Stimulated activated memory B cell treated with anti-CD40 and anti-IgM and Interleukin-4, amounts not matched to agents 10 μg/mL and 1 μg/mL and 100 μg/mL, for 72 hours (primary cell): ENCODE data around the gene PEAK1.

Source experiments
- ATAC-seq: fragments of 150-1000 bp; cut with Tn5 transposase; 2 replicates; pipeline ENCODE4 v1.10.0; 2021
- H3K27ac Mint-ChIP-seq: one replicate; pipeline ENCODE4 v1.8.0; 2022; ENCODE audit warnings: mild to moderate bottlenecking, mixed read lengths
- H3K27me3 Mint-ChIP-seq: one replicate; pipeline ENCODE4 v1.8.0; 2022; ENCODE audit warnings: mixed read lengths
- H3K36me3 Mint-ChIP-seq: one replicate; pipeline ENCODE4 v1.8.0; 2022; ENCODE audit warnings: mixed read lengths
- H3K4me1 Mint-ChIP-seq: one replicate; pipeline ENCODE4 v1.8.0; 2022; ENCODE audit warnings: mixed read lengths
- H3K4me3 Mint-ChIP-seq: one replicate; pipeline ENCODE4 v1.8.0; 2022; ENCODE audit warnings: mild to moderate bottlenecking, moderate library complexity, mixed read lengths
- H3K9me3 Mint-ChIP-seq: one replicate; pipeline ENCODE4 v1.8.0; 2022; ENCODE audit warnings: mixed read lengths

Gene PEAK1

GRCh38 chr15:77225646-77226045, 194.3 kb downstream of the PEAK1 start:
- Mint-ChIP-seq H3K36me3 (peaks cover 12% of the 10 kb centered on the region), H3K4me3 (no peak overlapping the region), H3K27me3 (no peaks in the 10 kb centered on the region), H3K9me3 (no peaks in the 10 kb centered on the region), H3K27ac (no peak overlapping the region), H3K4me1 (peaks cover 10% of the 10 kb centered on the region)
- no peak for ATAC-seq

GRCh38 chr15:77225088-77225487, 194.8 kb downstream of the PEAK1 start:
- Mint-ChIP-seq H3K4me1 (peaks cover 10% of the 10 kb centered on the region), H3K27ac (no peak overlapping the region), H3K36me3 (peaks cover 6% of the 10 kb centered on the region), H3K4me3 (no peak overlapping the region), H3K9me3 (no peaks in the 10 kb centered on the region), H3K27me3 (no peaks in the 10 kb centered on the region)
- no peak for ATAC-seq

- H3K9me3 Mint-ChIP-seq, result no peaks in the 10 kb centered on the region
- H3K36me3 Mint-ChIP-seq, result peaks cover 6% of the 10 kb centered on the region
- no peak overlapping the region for H3K27ac Mint-ChIP-seq
- no peak overlapping the region for H3K4me3 Mint-ChIP-seq
- H3K27me3 Mint-ChIP-seq, result no peaks in the 10 kb centered on the region
- no peak for ATAC-seq
- peaks cover 10% of the 10 kb centered on the region for H3K4me1 Mint-ChIP-seq
These were observed 195.6 kb downstream of the PEAK1 start for GRCh38 chr15:77224352-77224751.

GRCh38 chr15:77221708-77222107, 198.2 kb downstream of the PEAK1 start:
- Mint-ChIP-seq H3K27me3 (no peaks in the 10 kb centered on the region), H3K9me3 (no peaks in the 10 kb centered on the region), H3K27ac (no peak overlapping the region), H3K4me3 (no peak overlapping the region), H3K4me1 (peaks cover 10% of the 10 kb centered on the region), H3K36me3 (peaks cover 3% of the 10 kb centered on the region)
- ATAC-seq, result no peak

GRCh38 chr15:77221174-77221573, 198.7 kb downstream of the PEAK1 start:
- Mint-ChIP-seq H3K9me3 (no peaks in the 10 kb centered on the region), H3K4me1 (peaks cover 10% of the 10 kb centered on the region), H3K4me3 (no peak overlapping the region), H3K27me3 (no peaks in the 10 kb centered on the region), H3K36me3 (peaks cover 2% of the 10 kb centered on the region), H3K27ac (no peak overlapping the region)
- no peak for ATAC-seq

GRCh38 chr15:77219841-77220240, 200.1 kb downstream of the PEAK1 start:
- Mint-ChIP-seq H3K27me3 (no peaks in the 10 kb centered on the region), H3K9me3 (no peaks in the 10 kb centered on the region), H3K4me1 (peaks cover 4% of the 10 kb centered on the region), H3K4me3 (no peak overlapping the region), H3K36me3 (peaks cover 15% of the 10 kb centered on the region), H3K27ac (no peak overlapping the region)
- ATAC-seq, result no peak

GRCh38 chr15:77209221-77209620, 210.7 kb downstream of the PEAK1 start:
- Mint-ChIP-seq H3K4me3 (no peak overlapping the region), H3K36me3 (peaks cover 10% of the 10 kb centered on the region), H3K4me1 (no peaks in the 10 kb centered on the region), H3K27me3 (no peaks in the 10 kb centered on the region), H3K27ac (no peak overlapping the region), H3K9me3 (peaks cover 3% of the 10 kb centered on the region)
- ATAC-seq, result no peak

GRCh38 chr15:77208241-77208640, 211.7 kb downstream of the PEAK1 start:
- H3K4me3 Mint-ChIP-seq, result no peak overlapping the region
- H3K4me1 Mint-ChIP-seq, result no peaks in the 10 kb centered on the region
- peaks cover 3% of the 10 kb centered on the region for H3K9me3 Mint-ChIP-seq
- H3K27ac Mint-ChIP-seq, result no peak overlapping the region
- ATAC-seq, result no peak
- no peaks in the 10 kb centered on the region for H3K27me3 Mint-ChIP-seq
- peaks cover 16% of the 10 kb centered on the region for H3K36me3 Mint-ChIP-seq

GRCh38 chr15:77201665-77202064, 218.2 kb downstream of the PEAK1 start:
- no peak overlapping the region for H3K4me3 Mint-ChIP-seq
- H3K27ac Mint-ChIP-seq, result no peak overlapping the region
- no peaks in the 10 kb centered on the region for H3K27me3 Mint-ChIP-seq
- no peaks in the 10 kb centered on the region for H3K4me1 Mint-ChIP-seq
- H3K36me3 Mint-ChIP-seq, result peaks cover 36% of the 10 kb centered on the region
- ATAC-seq, result no peak
- peaks cover 13% of the 10 kb centered on the region for H3K9me3 Mint-ChIP-seq

- no peak for ATAC-seq
- Mint-ChIP-seq H3K9me3 (peaks cover 13% of the 10 kb centered on the region), H3K27ac (no peak overlapping the region), H3K4me1 (peaks cover 14% of the 10 kb centered on the region), H3K27me3 (no peaks in the 10 kb centered on the region), H3K36me3 (peaks cover 34% of the 10 kb centered on the region), H3K4me3 (no peak overlapping the region)
These were observed 223.5 kb downstream of the PEAK1 start for GRCh38 chr15:77196381-77196780.

GRCh38 chr15:77195586-77195985, 224.3 kb downstream of the PEAK1 start:
- ATAC-seq, result no peak
- Mint-ChIP-seq H3K4me1 (peaks cover 14% of the 10 kb centered on the region), H3K4me3 (no peak overlapping the region), H3K9me3 (peaks cover 13% of the 10 kb centered on the region), H3K27me3 (no peaks in the 10 kb centered on the region), H3K36me3 (peaks cover 35% of the 10 kb centered on the region), H3K27ac (no peak overlapping the region)

GRCh38 chr15:77192451-77192850, 227.5 kb downstream of the PEAK1 start:
- Mint-ChIP-seq H3K9me3 (no peaks in the 10 kb centered on the region), H3K27me3 (no peaks in the 10 kb centered on the region), H3K4me1 (peaks cover 40% of the 10 kb centered on the region), H3K36me3 (peaks cover 13% of the 10 kb centered on the region), H3K27ac (no peak overlapping the region), H3K4me3 (no peak overlapping the region)
- no peak for ATAC-seq

- Mint-ChIP-seq H3K4me3 (no peak overlapping the region), H3K27me3 (no peaks in the 10 kb centered on the region), H3K27ac (peak overlapping the region; percentile 38)
These were observed 228.6 kb downstream of the PEAK1 start for GRCh38 chr15:77191230-77191834.

GRCh38 chr15:77187751-77188464, 232.0 kb downstream of the PEAK1 start:
- Mint-ChIP-seq H3K27me3 (no peaks in the 10 kb centered on the region), H3K36me3 (peaks cover 5% of the 10 kb centered on the region), H3K4me3 (peak overlapping the region; percentile 34), H3K27ac (peak overlapping the region; percentile 50), H3K4me1 (peaks cover 51% of the 10 kb centered on the region), H3K9me3 (no peaks in the 10 kb centered on the region)
- peak; percentile 88 for ATAC-seq

More at GRCh38 chr15:77191230-77191834, 228.6 kb downstream of the PEAK1 start:
- peaks cover 12% of the 10 kb centered on the region for H3K36me3 Mint-ChIP-seq
- ATAC-seq, result no peak
- peaks cover 51% of the 10 kb centered on the region for H3K4me1 Mint-ChIP-seq
- H3K9me3 Mint-ChIP-seq, result no peaks in the 10 kb centered on the region

GRCh38 chr15:77186594-77187011, 233.3 kb downstream of the PEAK1 start:
- Mint-ChIP-seq H3K36me3 (peaks cover 3% of the 10 kb centered on the region), H3K4me1 (peaks cover 65% of the 10 kb centered on the region), H3K4me3 (no peak overlapping the region), H3K27ac (peak overlapping the region; percentile 50), H3K27me3 (no peaks in the 10 kb centered on the region), H3K9me3 (no peaks in the 10 kb centered on the region)
- ATAC-seq, result no peak

GRCh38 chr15:77185242-77185785, 234.6 kb downstream of the PEAK1 start:
- ATAC-seq, result no peak
- no peaks in the 10 kb centered on the region for H3K9me3 Mint-ChIP-seq
- peaks cover 5% of the 10 kb centered on the region for H3K36me3 Mint-ChIP-seq
- H3K4me1 Mint-ChIP-seq, result peaks cover 77% of the 10 kb centered on the region
- no peaks in the 10 kb centered on the region for H3K27me3 Mint-ChIP-seq
- no peak overlapping the region for H3K4me3 Mint-ChIP-seq
- H3K27ac Mint-ChIP-seq, result peak overlapping the region; percentile 31
